ENCODE measurements around the gene SCN2B.

SCN2B gene

GRCh38 chr11:118175993-118176777 is at the start of gene SCN2B:
Gene SCN2B (minus strand): TSS chr11:118176639. CDS start chr11:118176431, 208 bp downstream.
- Histone ChIP-seq H3K4me3 (ENCODE audit: low read length) (no peak within 1 kb of the TSS), H3K79me2 (ENCODE audit: low read length) (no peaks in the 10 kb centered on the region), H3K4me1 (ENCODE audit: low read length) (no peaks in the 10 kb centered on the region), H3K36me3 (replicated peaks; ENCODE audit: insufficient read depth, low read length) (no peaks in the 10 kb centered on the region), H3K27me3 (replicated peaks; ENCODE audit: insufficient read depth, low read length) (peaks cover 50% of the 10 kb centered on the region), H3K9me3 (replicated peaks; ENCODE audit: insufficient read depth, low read length) (no peaks in the 10 kb centered on the region), H3K4me2 (ENCODE audit: low read depth, low read length) (no peak within 1 kb of the TSS), H3K9ac (ENCODE audit: low read length) (no peak within 1 kb of the TSS), H3K9me2 (replicated peaks; ENCODE audit: insufficient read depth, low read length) (no peaks in the 10 kb centered on the region), H3F3A (ENCODE audit: insufficient read depth, low read length) (no peaks in the 10 kb centered on the region), H2AFZ (ENCODE audit: low read length) (no peak within 1 kb of the TSS), H3K27ac (ENCODE audit: low read length) (no peak within 1 kb of the TSS), H4K20me1 (ENCODE audit: insufficient read depth, low read length) (no peaks in the 10 kb centered on the region)
- DNase-seq = no peak
- no peak for TF ChIP-seq EZH2phosphoT487 (IDR thresholded peaks at IDR 0.05; ENCODE audit: low read length)
- TF ChIP-seq EZH2 (optimal IDR thresholded peaks at IDR 0.05; ENCODE audit: low read depth, low read length) = no peak
- TF ChIP-seq CTCF (IDR thresholded peaks at IDR 0.05; ENCODE audit: low read length) = no peak

- DNase-seq = no peak
- no peaks in the 10 kb centered on the region for H4K20me1 ChIP-seq (ENCODE audit: insufficient read depth, low read length)
- no peak within 1 kb of the TSS for H3K9ac ChIP-seq (ENCODE audit: low read length)
- peaks cover 15% of the 10 kb centered on the region; the same call in 1 of the 2 replicates for H3K27me3 ChIP-seq (replicated peaks; ENCODE audit: insufficient read depth, low read length)
- H3K27ac ChIP-seq (ENCODE audit: low read length) = no peak within 1 kb of the TSS
- H3K79me2 ChIP-seq (ENCODE audit: low read length) = no peaks in the 10 kb centered on the region
- H2AFZ ChIP-seq (ENCODE audit: low read length) = no peak within 1 kb of the TSS
- no peaks in the 10 kb centered on the region for H3F3A ChIP-seq (ENCODE audit: insufficient read depth, low read length)
- TF ChIP-seq CTCF (IDR thresholded peaks at IDR 0.05; ENCODE audit: low read length) = no peak
- TF ChIP-seq EZH2 (optimal IDR thresholded peaks at IDR 0.05; ENCODE audit: low read depth, low read length) = no peak
- no peak for TF ChIP-seq EZH2phosphoT487 (IDR thresholded peaks at IDR 0.05; ENCODE audit: low read length)
- no peaks in the 10 kb centered on the region for H3K4me1 ChIP-seq (ENCODE audit: low read length)
- no peak within 1 kb of the TSS for H3K4me2 ChIP-seq (ENCODE audit: low read depth, low read length)
- H3K4me3 ChIP-seq (ENCODE audit: low read length) = no peak within 1 kb of the TSS
- H3K9me2 ChIP-seq (replicated peaks; ENCODE audit: insufficient read depth, low read length) = no peaks in the 10 kb centered on the region
- H3K36me3 ChIP-seq (replicated peaks; ENCODE audit: insufficient read depth, low read length) = no peaks in the 10 kb centered on the region
- H3K9me3 ChIP-seq (replicated peaks; ENCODE audit: insufficient read depth, low read length) = no peaks in the 10 kb centered on the region
Observed at GRCh38 chr11:118224511-118225188, 48.2 kb upstream of the SCN2B start, which contains the start of gene JAML. Gene JAML (minus strand): TSS chr11:118225011. CDS start chr11:118214866, 10,145 bp downstream.

- H3K36me3 ChIP-seq (replicated peaks; ENCODE audit: insufficient read depth, low read length) = no peaks in the 10 kb centered on the region
- H3K4me3 ChIP-seq (ENCODE audit: low read length) = no peak overlapping the region
- DNase-seq = no peak
- no peaks in the 10 kb centered on the region for H3K4me1 ChIP-seq (ENCODE audit: low read length)
- TF ChIP-seq EZH2phosphoT487 (IDR thresholded peaks at IDR 0.05; ENCODE audit: low read length) = no peak
- TF ChIP-seq CTCF (IDR thresholded peaks at IDR 0.05; ENCODE audit: low read length) = no peak
- TF ChIP-seq EZH2 (optimal IDR thresholded peaks at IDR 0.05; ENCODE audit: low read depth, low read length) = no peak
- H3K9me3 ChIP-seq (replicated peaks; ENCODE audit: insufficient read depth, low read length) = no peaks in the 10 kb centered on the region
- no peak overlapping the region for H3K27ac ChIP-seq (ENCODE audit: low read length)
- H3F3A ChIP-seq (ENCODE audit: insufficient read depth, low read length) = no peaks in the 10 kb centered on the region
- H2AFZ ChIP-seq (ENCODE audit: low read length) = no peak overlapping the region
- H4K20me1 ChIP-seq (ENCODE audit: insufficient read depth, low read length) = no peaks in the 10 kb centered on the region
- no peaks in the 10 kb centered on the region for H3K79me2 ChIP-seq (ENCODE audit: low read length)
- H3K9ac ChIP-seq (ENCODE audit: low read length) = no peak overlapping the region
- H3K27me3 ChIP-seq (replicated peaks; ENCODE audit: insufficient read depth, low read length) = peaks cover 18% of the 10 kb centered on the region; the same call in 1 of the 2 replicates
- no peak overlapping the region for H3K4me2 ChIP-seq (ENCODE audit: low read depth, low read length)
- H3K9me2 ChIP-seq (replicated peaks; ENCODE audit: insufficient read depth, low read length) = no peaks in the 10 kb centered on the region
Observed at GRCh38 chr11:118223992-118224391, 47.6 kb upstream of the SCN2B start.
